Measurements from ENCODE around the gene PIK3CA.

GRCh38 chr3:179100652-179101051 lies 47.5 kb upstream of the PIK3CA start:
- TF ChIP-seq CTCF (IDR thresholded peaks at IDR 0.05), result no peak
- no peak for TF ChIP-seq POLR2A (IDR thresholded peaks at IDR 0.05)
